Mucosa of stomach (tissue), 1 donor: ENCODE data around the gene AKAP6.

ENCODE experiments used
- H3K27me3 ChIP-seq: one replicate; pipeline ENCODE4 v1.7.0; 2013; ENCODE audit warnings: mild to moderate bottlenecking, low read length; ENCODE audit not compliant: control insufficient read depth, insufficient read depth
- H3K36me3 ChIP-seq: one replicate; pipeline ENCODE4 v1.7.0; 2013; ENCODE audit warnings: low read length; ENCODE audit not compliant: control insufficient read depth, insufficient read depth
- H3K4me1 ChIP-seq: one replicate; pipeline ENCODE4 v1.7.0; 2013; ENCODE audit warnings: mild to moderate bottlenecking, low read length; ENCODE audit not compliant: control insufficient read depth, insufficient read depth
- H3K4me3 ChIP-seq: one replicate; pipeline ENCODE4 v1.7.0; 2013; ENCODE audit warnings: low read length
- H3K9ac ChIP-seq: one replicate; pipeline ENCODE4 v1.7.0; 2013; ENCODE audit warnings: mild to moderate bottlenecking, low read length, moderate library complexity
- H3K9me3 ChIP-seq: one replicate; pipeline ENCODE4 v1.7.0; 2013; ENCODE audit warnings: mild to moderate bottlenecking, low read length, moderate library complexity; ENCODE audit not compliant: control insufficient read depth
- donor health status: Pancreatic carcinoma.

The AKAP6 gene

DNA sequence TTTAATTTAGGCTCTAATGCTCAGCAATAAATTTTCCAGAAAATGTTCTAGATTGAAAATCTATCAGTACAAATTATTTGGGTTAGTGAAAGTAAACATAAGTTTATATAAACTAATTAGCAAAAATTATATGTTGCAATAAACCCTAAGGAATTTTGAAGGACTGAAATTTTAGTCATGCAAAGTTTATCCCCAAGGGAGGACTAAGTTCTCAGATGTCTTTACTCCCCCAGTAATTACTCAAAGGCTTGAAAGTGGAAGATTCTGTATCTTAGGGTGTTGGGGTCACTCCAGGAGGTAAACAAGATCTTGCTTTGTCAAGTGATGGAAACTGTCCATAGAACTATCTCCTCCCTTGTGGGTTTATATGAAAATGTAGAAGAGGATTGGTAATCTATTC, 183.7 kb downstream of the AKAP6 start:
- peaks cover 11% of the 10 kb centered on the region for H3K4me1 ChIP-seq

GRCh38 chr14:32513571-32514009, 184.5 kb downstream of the AKAP6 start:
- H3K36me3 ChIP-seq = no peaks in the 10 kb centered on the region
- H3K4me3 ChIP-seq = no peak overlapping the region
- H3K4me1 ChIP-seq = peaks cover 11% of the 10 kb centered on the region
- H3K9me3 ChIP-seq = no peaks in the 10 kb centered on the region
- no peaks in the 10 kb centered on the region for H3K27me3 ChIP-seq
- no peak overlapping the region for H3K9ac ChIP-seq

More for the DNA sequence above, 183.7 kb downstream of the AKAP6 start:
- Histone ChIP-seq H3K4me3 (no peak overlapping the region), H3K36me3 (no peaks in the 10 kb centered on the region), H3K9ac (no peak overlapping the region), H3K27me3 (no peaks in the 10 kb centered on the region), H3K9me3 (no peaks in the 10 kb centered on the region)

- no peak overlapping the region for H3K4me3 ChIP-seq
- no peaks in the 10 kb centered on the region for H3K9me3 ChIP-seq
- no peaks in the 10 kb centered on the region for H3K36me3 ChIP-seq
- H3K27me3 ChIP-seq = no peaks in the 10 kb centered on the region
- H3K4me1 ChIP-seq = peaks cover 11% of the 10 kb centered on the region
- no peak overlapping the region for H3K9ac ChIP-seq
Observed at GRCh38 chr14:32514236-32514635, 185.1 kb downstream of the AKAP6 start.

- H3K9me3 ChIP-seq = no peaks in the 10 kb centered on the region
- H3K4me1 ChIP-seq = peaks cover 9% of the 10 kb centered on the region
- H3K4me3 ChIP-seq = no peak overlapping the region
- H3K27me3 ChIP-seq = no peaks in the 10 kb centered on the region
- no peaks in the 10 kb centered on the region for H3K36me3 ChIP-seq
- H3K9ac ChIP-seq = no peak overlapping the region
Observed at GRCh38 chr14:32514681-32515080, 185.6 kb downstream of the AKAP6 start.

DNA sequence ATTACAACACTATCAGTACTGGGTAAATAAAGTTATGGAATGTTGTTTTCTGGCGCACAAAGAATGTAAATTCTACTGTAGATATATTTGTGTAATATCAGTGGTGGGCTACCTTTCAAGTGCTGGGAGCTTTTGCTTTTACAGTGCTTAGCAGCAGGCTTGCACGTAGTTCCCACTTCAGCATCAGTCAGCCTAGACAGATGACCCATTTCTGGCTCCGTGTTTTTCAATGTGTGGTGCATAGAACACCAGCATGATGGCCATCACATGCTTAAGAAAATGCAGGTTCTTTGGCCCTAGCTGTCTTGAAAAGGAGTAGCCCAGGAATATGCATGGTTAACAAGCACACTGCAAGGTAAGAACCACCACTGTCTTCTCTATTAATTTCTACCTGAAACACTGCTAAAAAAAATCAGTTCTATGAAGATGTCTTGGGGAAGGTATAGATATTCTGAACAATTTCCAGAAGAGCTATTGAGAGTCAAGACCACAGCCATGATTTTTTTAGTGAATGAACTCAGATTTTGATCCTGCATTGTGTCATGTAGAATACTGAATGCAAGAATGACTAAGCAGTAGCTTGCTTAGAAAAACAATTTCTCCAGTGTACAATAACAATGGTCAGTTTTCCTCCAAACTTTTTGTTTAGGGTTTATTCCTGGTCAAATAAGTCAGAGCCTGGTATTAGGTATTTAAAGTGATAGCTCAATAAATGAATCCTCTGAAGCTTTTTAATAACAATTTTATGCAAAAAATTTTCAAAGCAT, 195.7 kb downstream of the AKAP6 start:
- H3K36me3 ChIP-seq = no peaks in the 10 kb centered on the region
- no peaks in the 10 kb centered on the region for H3K9me3 ChIP-seq
- H3K4me1 ChIP-seq = no peaks in the 10 kb centered on the region
- no peaks in the 10 kb centered on the region for H3K27me3 ChIP-seq
- H3K9ac ChIP-seq = no peak overlapping the region
- no peak overlapping the region for H3K4me3 ChIP-seq

DNA sequence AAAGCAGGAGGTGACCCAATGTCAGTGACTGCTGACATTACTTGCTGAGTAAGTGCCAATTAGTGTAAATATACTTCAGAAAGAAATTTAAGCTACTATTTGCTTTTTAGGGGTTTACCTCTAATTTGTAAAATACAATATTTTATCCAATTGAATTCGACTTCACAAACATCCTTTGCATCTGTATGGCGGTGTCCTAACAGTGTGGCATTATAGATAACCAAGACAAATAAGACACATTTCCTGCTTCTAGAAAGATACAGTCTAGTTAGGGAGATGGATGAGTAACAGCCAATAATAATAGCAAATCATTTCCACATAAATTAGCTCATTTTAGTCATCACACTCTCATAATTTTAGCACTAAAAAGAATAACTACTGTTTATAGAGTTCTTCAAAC, 196.5 kb downstream of the AKAP6 start:
- Histone ChIP-seq H3K9me3 (no peaks in the 10 kb centered on the region), H3K4me3 (no peak overlapping the region), H3K9ac (no peak overlapping the region), H3K4me1 (no peaks in the 10 kb centered on the region), H3K27me3 (no peaks in the 10 kb centered on the region), H3K36me3 (no peaks in the 10 kb centered on the region)

GRCh38 chr14:32530800-32531199, 201.7 kb downstream of the AKAP6 start:
- H3K4me1 ChIP-seq = no peaks in the 10 kb centered on the region
- no peaks in the 10 kb centered on the region for H3K27me3 ChIP-seq
- H3K4me3 ChIP-seq = no peak overlapping the region

GRCh38 chr14:32531942-32532515, 202.9 kb downstream of the AKAP6 start:
- H3K4me3 ChIP-seq = no peak overlapping the region
- no peaks in the 10 kb centered on the region for H3K27me3 ChIP-seq
- H3K4me1 ChIP-seq = no peaks in the 10 kb centered on the region
- no peak overlapping the region for H3K9ac ChIP-seq
- no peaks in the 10 kb centered on the region for H3K36me3 ChIP-seq
- no peaks in the 10 kb centered on the region for H3K9me3 ChIP-seq

More at GRCh38 chr14:32530800-32531199, 201.7 kb downstream of the AKAP6 start:
- no peaks in the 10 kb centered on the region for H3K9me3 ChIP-seq
- no peaks in the 10 kb centered on the region for H3K36me3 ChIP-seq
- no peak overlapping the region for H3K9ac ChIP-seq

GRCh38 chr14:32534145-32534544, 205.0 kb downstream of the AKAP6 start:
- Histone ChIP-seq H3K36me3 (no peaks in the 10 kb centered on the region), H3K4me1 (no peaks in the 10 kb centered on the region), H3K4me3 (no peak overlapping the region), H3K9ac (no peak overlapping the region), H3K9me3 (no peaks in the 10 kb centered on the region), H3K27me3 (no peaks in the 10 kb centered on the region)

DNA sequence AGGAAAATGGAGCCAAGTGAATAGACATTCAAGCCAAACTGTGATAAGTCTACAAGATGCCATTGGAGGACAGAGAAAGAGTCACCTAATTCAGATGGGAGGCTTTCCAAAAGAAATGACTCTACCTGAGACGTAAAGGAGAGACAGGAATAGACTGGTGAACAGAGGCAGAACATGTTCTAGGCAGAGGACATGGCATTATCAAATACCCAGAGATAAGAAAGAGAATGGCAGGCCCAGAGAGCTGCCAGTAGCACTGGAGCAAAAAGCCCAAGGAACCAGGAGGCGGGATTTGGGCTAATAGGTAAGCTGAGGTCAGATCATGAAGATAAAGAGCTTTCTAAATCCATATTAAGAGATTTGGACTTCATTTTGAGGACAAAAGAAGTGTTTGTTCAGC, 207.1 kb downstream of the AKAP6 start:
- Histone ChIP-seq H3K27me3 (no peaks in the 10 kb centered on the region), H3K4me3 (no peak overlapping the region), H3K9ac (no peak overlapping the region), H3K4me1 (no peaks in the 10 kb centered on the region), H3K36me3 (no peaks in the 10 kb centered on the region), H3K9me3 (no peaks in the 10 kb centered on the region)

GRCh38 chr14:32537166-32537565, 208.1 kb downstream of the AKAP6 start:
- H3K4me3 ChIP-seq = no peak overlapping the region
- no peaks in the 10 kb centered on the region for H3K27me3 ChIP-seq
- no peaks in the 10 kb centered on the region for H3K9me3 ChIP-seq
- H3K4me1 ChIP-seq = no peaks in the 10 kb centered on the region
- no peaks in the 10 kb centered on the region for H3K36me3 ChIP-seq
- no peak overlapping the region for H3K9ac ChIP-seq

DNA sequence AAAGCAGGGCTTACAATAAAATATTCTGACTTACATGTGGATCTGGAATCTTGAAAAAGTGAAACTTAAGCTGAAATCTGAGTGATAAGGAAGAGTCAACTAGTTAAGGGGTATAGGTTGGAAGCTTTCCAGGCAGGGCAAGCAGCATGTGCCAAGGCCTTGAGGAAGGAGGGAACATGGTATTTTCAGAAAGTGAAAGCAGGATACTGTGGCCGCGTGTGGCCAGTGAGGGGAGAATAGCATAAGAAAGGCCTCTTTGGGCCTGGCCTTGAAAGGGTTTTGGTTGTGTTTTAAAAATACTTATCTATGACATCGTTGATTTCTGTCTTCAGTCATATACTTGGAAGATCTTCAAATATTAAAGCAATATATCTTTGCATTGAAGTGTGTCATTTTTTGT, 213.4 kb downstream of the AKAP6 start:
- H3K27me3 ChIP-seq = no peaks in the 10 kb centered on the region
- no peaks in the 10 kb centered on the region for H3K36me3 ChIP-seq
- no peaks in the 10 kb centered on the region for H3K9me3 ChIP-seq
- no peak overlapping the region for H3K9ac ChIP-seq
- peaks cover 8% of the 10 kb centered on the region for H3K4me1 ChIP-seq
- no peak overlapping the region for H3K4me3 ChIP-seq
